Left ventricle myocardium superior (tissue), 1 donor: ENCODE measurements around the gene SPR. TPM values are rescaled to one million over a fixed set of nuclear protein-coding genes. Genes with fewer than 3 reads are reported as not detected.
A peak's percentile ranks its signal among the peaks of the same experiment; 100 is the strongest.

Experiments used
- ATAC-seq: fragments of 200-7000 bp; cut with Tn5 transposase; one replicate; pipeline ENCODE4 v1.9.1; 2020; ENCODE audit warnings: mild to moderate bottlenecking, moderate library complexity
- DNase-seq: peaks from one replicate; pipeline ENCODE4 v3.0.0-alpha.2; 2020
- intact Hi-C: fragments of 100-400 bp; cut with micrococcal nuclease; formaldehyde crosslinking; loops from one replicate; pipeline ENCODE4 v1.11.0; 2022
- long read RNA-seq: library from polyadenylated mRNA; unstranded; transcript quantifications from one replicate; pipeline ENCODE4 v2.0.0, GENCODE V29; 2021
- total RNA-seq: library from RNA; stranded (reverse); fragmentation: NEBNext Ultra II Directional; extraction: Animal tissue kit (Norgen Biotek cat#: 25700); gene quantifications from one replicate; pipeline ENCODE4 v1.2.1, GENCODE V29; 2021
- donor health status: DM: no; HTN: yes; CAD: no; lungs with severe emphysema.

Gene SPR
- 55.8 TPM for total RNA-seq
- long read RNA-seq, transcript SPR-201 (3 exons, 1,480 nt), result major isoform, 130 of 139 reads
- long read RNA-seq, partial matches to known transcripts, result 5 of 139 reads
- long read RNA-seq, other reads (novel, unspliced or antisense), result 2 of 139 reads

GRCh38 chr2:72887032-72887739 is at the start of gene SPR:
TSS of gene SPR (plus strand) at chr2:72887408. CDS start at chr2:72887433, 25 bp downstream.
- intact Hi-C loops, result no loop called here
- ATAC-seq (peak; percentile 94), DNase-seq (peak; percentile 92)

DNA sequence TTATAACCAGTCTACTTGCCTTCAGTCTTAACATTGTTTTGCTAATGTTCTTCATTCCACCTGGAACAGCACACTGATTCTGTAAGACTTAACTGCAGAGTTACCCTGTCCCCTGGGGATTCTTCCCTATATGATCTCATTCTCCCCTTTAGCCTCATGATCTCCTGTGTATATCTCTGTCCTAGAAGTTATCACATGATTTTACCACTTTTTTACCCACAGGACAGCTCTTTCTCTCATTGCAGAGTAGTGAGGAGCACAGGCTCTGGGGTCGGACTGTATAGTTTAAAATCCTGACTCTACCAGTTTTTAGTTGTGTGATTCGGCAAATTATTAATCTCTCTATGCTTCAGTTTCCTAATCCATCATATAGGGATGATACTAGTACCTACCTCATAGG is 47.1 kb upstream of the SPR start:
- no peak for ATAC-seq
- DNase-seq, result no peak
- intact Hi-C loops, result no loop called here

- ATAC-seq (no peak), DNase-seq (no peak)
- intact Hi-C loops, result no loop called here
Measured at GRCh38 chr2:72841462-72842125, 45.6 kb upstream of the SPR start.

GRCh38 chr2:72843301-72843700 is 43.9 kb upstream of the SPR start:
- intact Hi-C loops, result no loop called here
- ATAC-seq (no peak), DNase-seq (no peak)

DNA sequence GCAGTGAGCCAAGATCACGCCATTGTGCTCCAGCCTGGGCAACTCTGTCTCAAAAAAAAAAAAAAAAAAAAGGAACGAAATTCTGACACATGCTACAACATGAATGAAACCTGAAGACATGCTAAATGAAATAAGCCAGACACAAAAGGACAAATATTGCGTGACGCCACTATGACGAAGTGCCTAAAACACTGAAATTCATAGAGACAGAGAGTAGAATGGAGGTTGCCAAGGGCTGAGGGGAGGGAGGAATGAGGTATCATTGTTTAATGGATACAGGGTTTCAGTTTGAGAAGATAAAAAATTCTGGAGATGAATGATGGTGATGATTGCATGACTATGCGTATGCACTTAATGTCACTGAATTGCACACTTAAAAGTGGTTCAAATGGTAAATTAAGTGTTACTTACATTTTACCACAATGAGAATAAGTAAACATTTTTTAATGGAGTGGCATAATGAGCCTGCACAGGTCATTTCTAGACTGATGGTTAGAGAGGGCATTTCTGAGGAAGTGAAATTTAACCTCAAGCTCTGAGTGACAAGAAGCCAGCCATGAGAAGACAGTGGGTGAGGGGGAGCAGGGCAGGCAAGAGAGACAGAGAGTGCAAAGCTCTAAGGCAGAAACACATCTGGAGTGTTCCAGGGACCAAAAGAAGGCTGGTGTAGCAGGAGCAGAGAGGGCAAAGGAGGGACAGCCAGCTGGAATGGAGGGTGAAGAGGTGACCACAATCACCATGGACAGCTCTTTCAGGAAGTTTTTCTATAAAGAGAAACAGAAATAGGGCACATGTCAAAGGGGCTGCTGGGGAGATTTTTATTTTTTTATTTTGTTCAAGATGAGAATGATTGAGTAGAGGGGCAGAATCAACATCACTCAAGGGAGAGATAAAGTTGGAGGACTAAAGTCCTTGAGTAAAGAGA is 40.8 kb upstream of the SPR start:
- intact Hi-C loops, result no loop called here
- DNase-seq (no peak), ATAC-seq (no peak)

- intact Hi-C loops, result no loop called here
- ATAC-seq (no peak), DNase-seq (no peak)
Measured at GRCh38 chr2:72847534-72848315, 39.5 kb upstream of the SPR start.

DNA sequence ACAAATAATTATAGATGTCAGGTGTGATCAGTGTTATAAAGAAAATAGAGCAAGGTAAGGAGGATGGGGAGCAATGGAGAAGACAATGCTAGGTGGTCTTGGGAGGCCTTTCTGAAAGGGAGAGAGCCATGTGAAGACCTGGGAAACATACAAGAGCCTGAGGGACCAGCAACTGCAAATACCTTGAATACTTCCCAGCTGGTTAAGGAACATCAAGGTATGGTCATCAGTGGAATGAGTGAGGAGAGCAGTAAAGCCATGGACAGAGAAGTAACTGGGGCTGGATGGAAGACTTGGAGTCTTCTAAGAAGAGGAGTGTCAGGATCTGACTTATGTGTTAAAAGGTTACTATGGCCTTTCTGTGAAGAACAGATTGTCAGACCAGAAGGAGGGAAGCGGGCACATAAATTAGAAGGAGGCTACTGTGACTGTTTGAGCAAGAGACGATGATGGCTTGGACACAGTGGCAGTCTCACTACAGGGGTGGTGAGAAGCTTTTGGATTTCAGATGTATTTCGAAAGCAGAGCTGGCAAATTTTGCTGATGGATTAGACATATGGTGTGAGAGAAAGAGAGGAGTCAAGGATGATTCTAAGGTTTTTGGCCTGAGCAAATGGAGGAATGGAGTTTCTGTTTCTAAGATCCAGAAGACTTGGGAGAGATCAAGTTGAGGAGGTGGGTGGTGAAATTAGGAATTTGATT is 38.6 kb upstream of the SPR start:
- no peak for DNase-seq
- intact Hi-C loops, result no loop called here
- no peak for ATAC-seq

DNA sequence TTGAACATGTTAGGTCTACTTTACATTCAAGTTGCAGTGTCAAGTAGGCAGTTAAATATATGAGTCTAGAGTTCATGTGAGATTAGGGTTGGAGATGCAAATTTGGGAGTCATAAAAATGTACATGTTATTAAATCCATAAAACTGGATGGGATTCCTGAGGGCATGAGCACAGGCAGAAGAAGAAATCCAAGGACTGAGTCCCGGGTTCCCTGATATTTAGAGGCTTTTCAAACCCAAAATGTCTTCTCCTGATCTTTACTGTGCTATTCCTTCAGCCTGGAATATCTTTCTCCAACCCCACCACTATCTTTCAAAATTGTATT is 38.1 kb upstream of the SPR start:
- DNase-seq (no peak), ATAC-seq (no peak)
- intact Hi-C loops, result no loop called here

DNA sequence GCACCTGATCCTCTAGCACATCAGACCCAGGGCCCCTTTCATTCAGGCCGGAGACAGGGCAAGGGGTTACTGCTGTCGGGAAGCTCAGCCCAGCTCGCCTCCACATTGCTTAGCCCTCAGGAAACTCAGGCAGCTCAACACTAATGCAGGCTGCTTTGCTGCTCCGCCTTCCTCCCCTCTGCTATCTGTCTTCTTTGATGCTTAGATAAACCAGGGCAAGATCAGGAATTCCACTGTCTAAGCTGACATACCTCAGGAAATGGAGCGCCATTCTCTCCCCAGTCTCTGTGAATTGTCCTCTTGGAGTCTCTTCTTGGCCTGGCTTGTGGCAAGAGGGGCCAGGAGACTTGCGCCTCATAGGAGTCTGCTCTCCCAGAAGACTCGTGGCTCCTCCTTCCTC is 35.9 kb upstream of the SPR start:
- intact Hi-C loops, result no loop called here
- no peak for DNase-seq
- no peak for ATAC-seq

DNA sequence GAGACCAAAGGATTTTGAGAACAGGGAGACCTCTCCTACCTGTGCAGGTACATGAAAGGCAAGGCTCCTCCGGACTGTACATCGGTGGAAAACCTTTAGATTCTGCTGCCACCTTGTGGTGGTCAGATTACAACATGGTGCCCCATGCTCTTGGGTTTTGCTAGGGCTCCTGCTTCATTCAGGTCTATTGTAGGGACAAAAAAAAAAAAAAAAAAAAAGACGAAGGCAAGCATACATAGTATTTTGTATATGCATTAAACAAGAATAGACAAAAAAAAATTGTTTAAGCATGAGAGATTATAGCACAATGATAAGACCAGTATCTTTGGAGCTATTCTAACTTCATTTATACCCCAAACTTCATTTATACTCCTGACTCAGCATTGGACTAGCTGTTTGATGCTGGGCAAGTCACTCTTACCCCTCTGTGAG is 27.4 kb upstream of the SPR start:
- intact Hi-C loops, result loop anchor here (2.0 kb wide), 1 partner anchor 89 kb away; no protein-coding TSS in a partner anchor
- DNase-seq (no peak), ATAC-seq (peak; percentile 72)

DNA sequence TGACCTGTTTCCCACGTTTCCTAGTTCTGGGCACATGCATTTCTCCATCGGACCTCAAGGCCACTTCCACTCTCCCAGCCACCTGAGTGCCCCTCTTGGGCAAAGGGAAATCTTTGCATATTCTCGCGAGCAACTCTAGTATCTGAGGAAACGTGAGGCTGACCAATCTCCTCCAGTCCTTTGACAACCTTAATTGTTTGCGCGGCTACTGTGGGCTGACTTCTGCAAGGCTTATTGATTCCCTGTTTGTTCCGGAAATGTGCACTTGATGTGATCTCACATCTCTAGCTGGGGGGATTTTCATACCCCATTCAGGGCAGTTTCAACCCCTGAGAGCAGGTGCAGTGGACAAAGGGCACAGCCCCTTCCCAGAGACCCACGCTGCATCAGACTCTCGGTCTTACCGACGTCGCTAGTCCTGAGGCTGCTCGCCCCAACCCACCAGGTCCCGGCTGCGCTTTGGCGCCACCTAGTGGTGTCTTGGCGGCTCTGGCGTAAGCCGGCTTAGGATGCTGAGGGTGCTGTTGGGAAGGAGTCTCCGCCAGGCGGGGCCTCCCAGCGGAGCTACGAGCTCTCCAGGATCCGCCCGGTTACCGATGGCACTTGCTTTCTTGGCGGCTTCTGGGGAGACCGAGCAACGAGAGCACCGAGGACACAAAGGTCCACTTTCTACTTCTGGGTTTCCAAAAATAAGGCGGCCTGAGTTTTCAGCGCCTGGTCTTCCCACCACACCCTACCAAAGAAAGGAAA is 24.8 kb upstream of the SPR start:
- ATAC-seq (peak; percentile 99), DNase-seq (peak; percentile 93)
- intact Hi-C loops, result no loop called here

GRCh38 chr2:72863046-72863445 is 24.2 kb upstream of the SPR start:
- no peak for DNase-seq
- intact Hi-C loops, result no loop called here
- peak; percentile 20 for ATAC-seq

GRCh38 chr2:72864500-72864899 is 22.7 kb upstream of the SPR start:
- ATAC-seq (no peak), DNase-seq (no peak)
- intact Hi-C loops, result no loop called here

- intact Hi-C loops, result no loop called here
- ATAC-seq (no peak), DNase-seq (no peak)
Measured at GRCh38 chr2:72871060-72871459, 16.1 kb upstream of the SPR start.

DNA sequence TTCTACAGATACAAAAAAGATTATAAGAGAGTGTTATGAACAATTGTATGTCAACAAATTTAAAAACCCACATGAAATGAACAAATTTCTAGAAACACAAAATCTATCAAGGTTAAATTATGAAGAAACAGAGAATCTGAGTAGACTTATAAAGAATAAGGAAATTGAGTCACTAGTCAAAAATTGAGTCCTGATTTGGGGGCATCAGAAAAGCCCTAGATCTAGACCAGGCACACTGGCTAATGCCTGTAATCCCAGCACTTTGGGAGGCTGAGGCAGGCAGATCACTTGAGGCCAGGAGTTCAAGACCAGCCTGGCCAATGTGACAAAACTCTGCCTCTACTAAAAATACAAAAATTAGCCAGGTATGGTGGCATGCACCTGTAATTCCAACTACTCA is 15.3 kb upstream of the SPR start:
- no peak for DNase-seq
- ATAC-seq, result no peak
- intact Hi-C loops, result no loop called here

GRCh38 chr2:72883356-72883962 is 3.7 kb upstream of the SPR start:
- ATAC-seq, result no peak
- peak; percentile 55 for DNase-seq
- intact Hi-C loops, result no loop called here

- intact Hi-C loops, result no loop called here
- DNase-seq (no peak), ATAC-seq (no peak)
Measured at GRCh38 chr2:72886505-72887031, 640 bp upstream of the SPR start.
